CD4-positive, alpha-beta T cell treated with Interferon gamma for 1 hour (primary cell): Measurements from ENCODE around the gene SDK2.

Source experiments
- DNase-seq: peaks from one replicate; pipeline ENCODE4 v3.0.0-alpha.2; 2020

SDK2 gene

GRCh38 chr17:73380439-73381106 lies 263.7 kb downstream of the SDK2 start:
- DNase-seq = no peak

GRCh38 chr17:73379826-73380225 lies 264.4 kb downstream of the SDK2 start:
- DNase-seq = no peak

DNA sequence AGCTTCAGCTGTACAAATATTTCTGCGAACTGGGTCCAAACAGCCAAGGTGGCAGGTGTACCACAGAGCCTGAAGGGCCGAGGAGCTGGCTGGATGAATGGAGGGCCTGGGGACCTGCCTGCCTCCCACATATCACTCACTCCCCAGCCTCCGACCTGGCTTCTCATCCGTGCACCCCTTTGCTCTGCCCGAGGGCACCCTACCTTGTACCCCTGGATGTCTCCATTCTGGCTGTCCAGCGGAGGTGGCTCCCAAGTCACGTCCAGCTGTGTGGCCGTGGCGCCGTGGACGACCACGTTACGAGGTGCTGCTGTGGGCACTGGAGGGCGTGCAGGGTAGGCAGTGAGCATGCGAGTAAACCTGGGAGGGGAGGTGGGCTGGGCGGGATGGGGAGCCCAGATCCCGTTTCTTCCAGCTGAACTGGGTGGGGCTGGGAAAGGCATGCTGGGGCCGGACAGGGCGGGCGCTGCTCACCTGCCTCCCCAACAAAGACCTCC lies 265.2 kb downstream of the SDK2 start:
- DNase-seq = no peak

DNA sequence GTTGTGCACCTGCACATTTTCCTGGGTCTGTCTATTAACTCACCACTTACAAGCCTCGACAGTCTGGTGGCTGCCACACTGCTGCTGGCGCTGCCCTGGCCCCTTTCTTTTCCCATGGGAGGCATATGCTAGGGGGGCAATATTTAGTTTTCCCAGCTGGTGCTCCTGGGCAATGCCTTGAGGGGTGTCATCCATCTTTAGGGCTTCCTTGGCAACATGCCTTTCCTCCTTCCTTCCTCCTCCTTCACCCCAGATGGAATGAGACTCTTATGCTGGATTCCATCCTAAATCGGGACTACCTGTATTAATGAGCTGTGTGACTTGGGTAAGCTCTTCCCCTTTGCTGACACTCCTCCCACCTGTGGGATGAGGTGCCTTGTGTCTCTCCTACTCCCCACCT lies 267.6 kb downstream of the SDK2 start:
- DNase-seq = no peak

- DNase-seq = no peak
These were observed 268.1 kb downstream of the SDK2 start for GRCh38 chr17:73376152-73376551.

GRCh38 chr17:73371836-73372235 lies 272.4 kb downstream of the SDK2 start:
- no peak for DNase-seq

GRCh38 chr17:73371285-73371684 lies 273.0 kb downstream of the SDK2 start:
- no peak for DNase-seq

DNA sequence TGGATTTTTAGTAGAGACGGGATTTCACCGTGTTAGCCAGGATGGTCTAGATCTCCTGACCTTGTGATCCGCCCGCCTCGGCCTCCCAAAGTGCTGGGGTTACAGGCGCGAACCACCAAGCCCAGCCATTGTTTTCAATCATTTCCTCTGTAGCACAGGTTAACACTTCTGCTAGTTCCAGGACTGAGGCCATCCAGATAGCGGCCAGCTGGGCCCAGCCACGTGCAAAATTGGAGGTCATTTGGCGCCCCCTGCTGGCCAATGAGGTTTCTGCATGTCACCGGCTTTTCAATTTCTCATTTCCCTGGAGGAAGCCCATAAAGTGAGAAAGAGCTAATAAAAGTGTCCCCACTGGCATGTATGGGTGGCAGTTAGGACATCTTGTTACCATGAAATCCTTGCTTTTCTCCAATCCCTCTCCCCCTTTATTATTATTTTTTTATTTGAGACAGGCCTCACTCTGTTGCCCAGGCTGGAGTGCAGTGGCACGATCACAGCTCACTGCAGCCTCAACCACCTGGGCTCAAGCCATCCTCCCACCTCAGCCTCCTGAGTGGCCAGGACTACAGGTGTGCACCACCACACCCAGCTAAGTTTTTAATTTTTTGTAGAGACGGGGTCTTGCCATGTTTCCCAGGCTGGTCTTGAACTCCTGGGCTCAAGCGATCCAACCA lies 274.3 kb downstream of the SDK2 start:
- DNase-seq = peak; percentile 64

DNA sequence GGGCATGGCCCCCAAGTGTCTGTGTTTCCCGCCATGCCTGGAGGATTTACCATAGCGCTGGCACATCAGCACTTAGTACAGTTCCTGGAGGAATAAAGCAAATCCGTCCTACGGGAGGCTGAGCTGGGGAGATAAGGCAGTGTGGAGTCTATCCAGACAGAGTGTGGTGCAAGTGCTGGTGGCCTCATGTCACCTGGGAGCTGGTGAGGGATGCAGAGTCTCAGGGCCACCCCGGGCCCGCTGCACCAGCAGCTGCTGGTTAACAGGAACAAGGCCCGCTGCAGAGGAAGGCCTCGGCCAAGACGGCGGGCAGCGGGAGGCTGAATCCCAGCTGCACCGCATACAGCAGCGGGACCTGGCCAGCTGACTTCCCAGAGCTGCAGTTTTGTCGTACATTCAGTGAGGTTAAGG lies 275.1 kb downstream of the SDK2 start:
- DNase-seq = no peak

DNA sequence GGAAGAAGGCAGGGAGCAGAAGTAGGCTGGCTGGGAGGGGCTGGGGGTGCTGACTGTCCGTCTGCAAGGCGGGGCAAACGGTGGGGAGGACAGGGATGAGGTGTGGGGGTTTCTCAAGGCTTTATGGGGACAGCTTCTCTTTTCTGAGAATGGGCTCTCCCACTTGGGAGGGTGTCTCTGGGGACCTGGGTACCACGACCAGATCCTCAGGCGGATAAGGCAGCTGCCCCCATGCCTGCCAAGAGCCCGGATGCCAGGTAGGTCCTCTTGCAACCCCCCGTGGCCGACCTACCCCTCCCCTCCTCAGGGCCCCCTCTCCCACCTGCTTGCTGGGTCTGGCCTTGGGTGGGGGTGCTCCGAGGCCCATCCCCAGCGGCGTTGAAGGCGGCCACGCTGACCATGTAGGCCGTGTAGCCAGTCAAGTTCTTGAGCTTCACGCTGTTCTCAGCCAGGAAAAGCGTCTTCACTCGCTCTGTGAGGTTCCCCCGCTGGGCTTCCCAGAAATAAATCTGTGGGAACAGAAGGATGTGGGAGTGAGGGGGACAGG lies 276.1 kb downstream of the SDK2 start:
- no peak for DNase-seq

DNA sequence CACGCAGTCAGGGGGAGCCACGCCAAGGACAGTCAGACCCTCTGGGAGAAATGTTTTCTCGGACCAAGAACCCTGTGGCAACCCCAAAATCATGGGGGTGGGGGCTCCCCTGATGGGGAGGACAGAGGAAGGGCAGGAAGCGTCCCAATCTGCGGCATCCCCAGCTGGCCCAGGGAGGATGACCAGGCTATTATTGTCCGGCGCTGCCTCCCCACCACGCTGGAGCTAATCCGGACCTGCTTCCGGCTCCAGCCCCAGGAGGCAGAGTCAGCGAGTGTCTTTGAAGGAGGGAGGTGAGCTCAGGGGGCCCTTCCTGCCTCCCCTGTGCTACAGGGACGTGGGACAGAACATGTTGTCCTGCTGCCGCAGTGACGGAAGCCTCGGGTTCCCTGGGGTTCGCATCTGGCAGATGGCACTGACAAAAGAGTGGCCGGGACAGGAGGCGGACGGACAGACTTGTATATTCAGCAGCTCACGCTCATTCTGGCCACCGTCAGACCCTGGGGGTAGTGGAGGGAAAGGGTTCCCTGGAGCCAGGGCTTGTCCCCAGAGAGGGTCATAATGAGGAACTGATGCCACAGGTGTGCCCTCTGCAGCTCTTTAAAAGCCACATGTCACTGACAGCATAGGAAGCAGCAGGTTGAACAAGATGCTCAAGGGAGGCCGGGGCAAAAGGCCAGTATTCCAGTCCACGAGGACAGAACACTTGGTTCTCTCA lies 278.2 kb downstream of the SDK2 start:
- DNase-seq = no peak

DNA sequence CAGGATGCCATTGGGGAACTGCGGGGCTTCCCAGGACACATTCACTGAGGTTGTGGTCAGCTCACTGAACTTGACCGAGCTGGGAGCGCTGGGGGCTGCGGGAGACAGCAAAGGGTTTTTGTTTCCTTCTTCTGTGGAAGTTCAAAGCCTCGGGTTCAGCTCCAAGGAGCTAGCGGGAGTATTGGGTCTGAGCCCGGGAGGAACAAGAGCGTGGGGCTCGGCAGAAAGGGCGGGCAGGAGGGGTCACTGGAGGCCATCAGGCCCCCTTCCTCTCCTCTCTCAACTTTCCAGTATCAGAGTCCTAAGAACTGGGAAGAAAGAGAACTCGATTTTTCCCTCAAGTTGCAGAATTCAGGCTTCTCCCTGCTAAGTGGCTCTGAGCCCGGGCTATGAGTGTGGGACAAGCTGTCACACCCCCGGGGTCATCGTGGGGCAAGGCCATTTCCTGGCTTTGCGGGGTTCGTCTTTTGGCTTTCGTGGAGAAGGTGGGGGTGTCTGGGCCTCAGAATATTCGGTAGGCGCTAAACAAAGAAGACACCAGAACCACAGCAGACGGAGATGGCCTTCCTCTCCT lies 278.9 kb downstream of the SDK2 start:
- DNase-seq = no peak

GRCh38 chr17:73364155-73364522 lies 280.1 kb downstream of the SDK2 start:
- no peak for DNase-seq

- no peak for DNase-seq
These were observed 280.6 kb downstream of the SDK2 start for GRCh38 chr17:73363442-73364154.

DNA sequence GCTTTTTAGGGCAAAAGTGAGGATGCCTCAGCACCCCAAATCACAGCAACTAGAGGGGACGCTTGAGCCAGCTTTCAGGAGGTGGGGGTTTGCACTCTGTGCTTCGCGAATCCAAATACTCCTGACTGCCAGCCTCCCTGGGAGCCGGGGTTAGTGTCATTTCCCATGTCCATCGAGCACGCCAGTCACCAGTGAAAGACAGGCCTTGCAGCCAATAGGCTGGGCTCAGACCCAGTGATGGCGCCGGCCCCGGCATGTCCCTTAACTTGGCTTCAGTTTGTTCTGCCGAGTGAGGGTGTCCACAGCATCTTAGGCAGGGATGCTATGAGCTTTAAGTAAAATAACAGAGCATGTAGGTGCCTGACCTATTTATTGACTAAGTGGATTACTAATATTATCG lies 281.5 kb downstream of the SDK2 start:
- DNase-seq = no peak

DNA sequence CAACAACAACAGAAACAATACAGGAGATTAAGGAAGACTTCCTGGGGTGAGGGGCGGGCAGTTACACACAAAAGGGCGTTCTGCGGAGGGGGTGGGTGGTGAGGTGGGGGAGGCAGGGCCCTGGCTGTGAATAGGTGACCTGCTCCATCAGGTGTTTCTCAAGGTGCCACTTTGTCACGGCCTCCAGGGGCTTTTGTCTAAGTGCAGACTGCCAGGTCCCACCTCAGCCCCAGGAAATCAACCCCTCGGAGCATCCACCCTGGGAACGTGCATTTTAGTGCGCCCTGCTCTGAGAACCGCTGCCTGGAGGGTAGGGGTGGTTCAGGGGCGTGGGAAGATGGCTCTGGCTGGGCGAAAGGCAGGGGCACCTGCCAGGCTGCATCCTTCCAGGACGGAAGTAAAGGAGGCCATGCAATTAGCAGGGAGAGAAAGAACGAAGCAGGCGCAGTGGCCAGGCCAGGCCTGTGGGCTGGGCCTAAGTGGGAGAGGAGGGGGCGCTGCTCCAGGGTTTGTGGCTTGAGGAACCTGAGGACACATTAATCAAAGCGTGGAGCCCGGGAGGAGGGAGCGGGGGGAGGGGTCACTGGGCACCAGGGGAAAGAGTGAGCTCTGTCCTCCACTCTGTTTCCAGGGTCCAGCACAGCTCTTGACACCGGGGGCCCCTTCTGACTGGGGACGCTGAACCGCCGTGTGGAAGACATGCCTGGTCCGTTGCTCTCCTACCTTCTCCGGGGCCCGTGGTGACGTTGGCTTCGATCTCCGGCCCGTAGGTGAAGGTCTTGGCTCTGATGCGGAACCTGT lies 283.1 kb downstream of the SDK2 start:
- DNase-seq = no peak

GRCh38 chr17:73359987-73360410 lies 284.2 kb downstream of the SDK2 start:
- DNase-seq = no peak

- DNase-seq = no peak
These were observed 284.9 kb downstream of the SDK2 start for GRCh38 chr17:73359352-73359751.

DNA sequence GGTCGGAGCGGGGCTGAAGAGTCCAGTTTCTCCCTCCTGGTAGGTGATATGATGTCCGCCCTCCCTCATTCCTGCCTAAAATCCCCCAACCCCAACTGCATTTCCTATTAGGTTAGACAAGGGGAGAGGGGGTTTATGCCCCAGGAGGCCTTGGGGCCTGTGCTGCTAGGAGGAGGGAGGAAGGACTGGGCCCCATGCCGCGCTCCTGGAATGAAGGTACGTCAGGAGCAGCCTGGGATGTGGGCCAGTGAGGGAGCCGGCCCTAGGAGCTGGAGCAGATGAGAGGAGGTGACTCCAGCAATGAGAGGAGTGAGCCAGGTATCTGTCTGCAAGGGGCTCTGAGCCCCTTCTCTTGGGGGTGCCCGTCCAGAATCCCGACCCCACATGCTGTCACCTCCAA lies 285.6 kb downstream of the SDK2 start:
- no peak for DNase-seq

- no peak for DNase-seq
These were observed 286.3 kb downstream of the SDK2 start for GRCh38 chr17:73357981-73358380.

DNA sequence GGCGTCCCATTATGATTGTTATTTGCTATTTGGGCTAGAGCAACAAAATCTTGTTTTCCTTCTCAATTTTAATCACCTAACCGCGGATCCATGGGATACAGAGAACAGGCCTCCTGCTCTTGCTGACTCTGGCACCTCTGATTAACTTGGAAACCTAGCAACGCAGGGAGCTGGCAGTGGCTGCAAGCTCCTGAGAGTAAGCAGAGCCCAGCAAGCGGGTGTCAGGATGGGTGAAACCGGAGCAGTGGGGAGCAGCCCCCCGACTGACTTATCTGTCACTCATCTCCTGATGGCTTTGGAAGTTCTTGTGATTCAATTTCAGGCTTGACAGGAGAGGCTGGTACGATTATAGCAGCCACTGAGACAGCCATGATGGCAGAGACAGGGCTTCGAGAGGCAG lies 286.9 kb downstream of the SDK2 start:
- no peak for DNase-seq
